Measurements from ENCODE around the gene ISLR.

- no peak for TF ChIP-seq CTCF (IDR thresholded peaks at IDR 0.05; ENCODE audit: poor library complexity, severe bottlenecking)
- TF ChIP-seq POLR2AphosphoS5 (IDR thresholded peaks at IDR 0.05): no peak
- TF ChIP-seq EP300 (conservative IDR thresholded peaks at IDR 0.05; ENCODE audit: poor library complexity, severe bottlenecking): no peak
Observed at GRCh38 chr15:74167891-74168331, 5.6 kb upstream of the ISLR start.

All from neural cell (in vitro differentiated cells).